Measurements from ENCODE around the gene SYCE1L. TPM values are rescaled to one million over a fixed set of nuclear protein-coding genes. Genes with fewer than 3 reads are reported as not detected.
"Not testable (repeated sequence)": the region's sequence is repeated elsewhere in the genome, so short reads cannot be mapped to it uniquely, and the experiment has no call there.

The SYCE1L gene
- total RNA-seq, 2 experiments from 2014 or later = 3.0 to 4.6 TPM

- ChIA-PET CTCF (interaction anchor here (1.6 to 4.1 kb wide), 2 partner anchors 9 to 354 kb away, joined by 4 to 28 read pairs; no protein-coding TSS in a partner anchor), POLR2A (interaction anchor here (0.6 kb wide), 1 partner anchor 872 kb away, joined by 3 read pairs; no protein-coding TSS in a partner anchor)
- Mint-ChIP-seq H3K27ac (no peak overlapping the region), H3K36me3 (ENCODE audit: low read depth) (no peaks in the 10 kb centered on the region), H3K4me3 (no peak overlapping the region), H3K27me3 (peaks cover 24% of the 10 kb centered on the region), H3K9me3 (no peaks in the 10 kb centered on the region), H3K4me1 (ENCODE audit: low read depth) (no peaks in the 10 kb centered on the region)
- ATAC-seq = no peak
- intact Hi-C loops (cut with micrococcal nuclease) = no loop called here
- no peak for TF ChIP-seq CTCF (IDR thresholded peaks at IDR 0.05)
- no peak for DNase-seq
Observed at GRCh38 chr16:77231047-77231446, 31.8 kb downstream of the SYCE1L start.

- ChIA-PET POLR2A (no interaction called here), CTCF (interaction anchor here (0.9 to 9.0 kb wide), 4 partner anchors 43 to 365 kb away, joined by 3 to 146 read pairs (median 4); no protein-coding TSS in a partner anchor)
- intact Hi-C loops (cut with micrococcal nuclease) = no loop called here
- no peak overlapping the region for H3K4me3 Mint-ChIP-seq
- H3K9me3 Mint-ChIP-seq = no peaks in the 10 kb centered on the region
- TF ChIP-seq CTCF (IDR thresholded peaks at IDR 0.05) = no peak
- peaks cover 22% of the 10 kb centered on the region for H3K27me3 Mint-ChIP-seq
- ATAC-seq (no peak), DNase-seq (no peak)
- H3K4me1 Mint-ChIP-seq (ENCODE audit: low read depth) = peaks cover 3% of the 10 kb centered on the region
- H3K36me3 Mint-ChIP-seq (ENCODE audit: low read depth) = no peaks in the 10 kb centered on the region
- H3K27ac Mint-ChIP-seq = no peak overlapping the region
Observed at GRCh38 chr16:77233799-77234519, 34.8 kb downstream of the SYCE1L start.

- peaks cover 21% of the 10 kb centered on the region for H3K27me3 Mint-ChIP-seq
- no peak overlapping the region for H3K27ac Mint-ChIP-seq
- ATAC-seq (no peak), DNase-seq (no peak)
- H3K9me3 Mint-ChIP-seq = no peaks in the 10 kb centered on the region
- ChIA-PET POLR2A (no interaction called here), CTCF (interaction anchor here (0.9 to 9.0 kb wide), 6 partner anchors 8 to 364 kb away, joined by 3 to 146 read pairs (median 4); no protein-coding TSS in a partner anchor)
- TF ChIP-seq CTCF (IDR thresholded peaks at IDR 0.05) = no peak
- peaks cover 3% of the 10 kb centered on the region for H3K4me1 Mint-ChIP-seq (ENCODE audit: low read depth)
- intact Hi-C loops (cut with micrococcal nuclease) = loop anchor here (5.0 kb wide), 1 partner anchor 143 kb away; no protein-coding TSS in a partner anchor
- H3K36me3 Mint-ChIP-seq (ENCODE audit: low read depth) = no peaks in the 10 kb centered on the region
- no peak overlapping the region for H3K4me3 Mint-ChIP-seq
Observed at GRCh38 chr16:77234611-77235010, 35.4 kb downstream of the SYCE1L start.

GRCh38 chr16:77236063-77236511 is 36.9 kb downstream of the SYCE1L start:
- H3K9me3 Mint-ChIP-seq = no peaks in the 10 kb centered on the region
- ATAC-seq (peak; percentile 100), DNase-seq (peak; percentile 92)
- H3K27me3 Mint-ChIP-seq = peaks cover 16% of the 10 kb centered on the region
- peak overlapping the region; percentile 21 for H3K4me3 Mint-ChIP-seq
- ChIA-PET POLR2A (no interaction called here), CTCF (interaction anchor here (0.6 to 9.0 kb wide), 16 partner anchors 8 to 767 kb away, joined by 3 to 146 read pairs (median 4); no protein-coding TSS in a partner anchor)
- no peak overlapping the region for H3K27ac Mint-ChIP-seq
- H3K4me1 Mint-ChIP-seq (ENCODE audit: low read depth) = peaks cover 3% of the 10 kb centered on the region
- peak; percentile 98 for TF ChIP-seq CTCF (IDR thresholded peaks at IDR 0.05)
- intact Hi-C loops (cut with micrococcal nuclease) = loop anchor here (1.0 to 5.0 kb wide), 2 partner anchors 141 to 348 kb away; no protein-coding TSS in a partner anchor
- no peaks in the 10 kb centered on the region for H3K36me3 Mint-ChIP-seq (ENCODE audit: low read depth)

- Mint-ChIP-seq H3K27ac (no peak overlapping the region), H3K36me3 (ENCODE audit: low read depth) (no peaks in the 10 kb centered on the region), H3K4me3 (no peak overlapping the region), H3K4me1 (ENCODE audit: low read depth) (peaks cover 3% of the 10 kb centered on the region), H3K9me3 (no peaks in the 10 kb centered on the region), H3K27me3 (peaks cover 13% of the 10 kb centered on the region)
- intact Hi-C loops (cut with micrococcal nuclease) = loop anchor here (5.0 kb wide), 1 partner anchor 139 kb away; no protein-coding TSS in a partner anchor
- ATAC-seq (no peak), DNase-seq (no peak)
- TF ChIP-seq CTCF (IDR thresholded peaks at IDR 0.05) = no peak
- ChIA-PET CTCF (interaction anchor here (1.1 to 9.0 kb wide), 2 partner anchors 138 to 346 kb away, joined by 3 to 146 read pairs; no protein-coding TSS in a partner anchor), POLR2A (no interaction called here)
Observed at GRCh38 chr16:77238593-77238992, 39.4 kb downstream of the SYCE1L start.

GRCh38 chr16:77242471-77242870 is 43.3 kb downstream of the SYCE1L start:
- ATAC-seq = not testable (repeated sequence)

More at GRCh38 chr16:77242471-77242870, 43.3 kb downstream of the SYCE1L start:
- H3K27ac Mint-ChIP-seq; H3K27me3 Mint-ChIP-seq; H3K36me3 Mint-ChIP-seq (ENCODE audit: low read depth); H3K4me1 Mint-ChIP-seq (ENCODE audit: low read depth); DNase-seq; POLR2A ChIA-PET; H3K4me3 Mint-ChIP-seq; intact Hi-C loops (cut with micrococcal nuclease); CTCF ChIA-PET; H3K9me3 Mint-ChIP-seq: not testable (repeated sequence)

Measured in activated CD8-positive, alpha-beta T cell treated with anti-CD3 and anti-CD28 coated beads for 36 hours (primary cell).